Measurements from ENCODE around the gene C15orf62.

The C15orf62 gene

GRCh38 chr15:40744815-40745152, 25.0 kb upstream of the C15orf62 start:
- Histone ChIP-seq H3K9me3 (ENCODE audit: insufficient read depth, low read length) (no peaks in the 10 kb centered on the region), H4K20me1 (ENCODE audit: insufficient read depth, low read length) (no peaks in the 10 kb centered on the region), H3K36me3 (replicated peaks; ENCODE audit: low read depth, low read length) (peaks cover 34% of the 10 kb centered on the region), H3K4me2 (ENCODE audit: low read length) (no peak overlapping the region), H3K27ac (ENCODE audit: low read length) (no peak overlapping the region), H3K27me3 (ENCODE audit: low read depth, low read length) (no peaks in the 10 kb centered on the region), H3K79me2 (ENCODE audit: low read length) (no peaks in the 10 kb centered on the region), H3K4me1 (ENCODE audit: low read length) (peaks cover 24% of the 10 kb centered on the region), H3K4me3 (ENCODE audit: low read length) (no peak overlapping the region), H3K9ac (ENCODE audit: low read length) (no peak overlapping the region), H2AFZ (ENCODE audit: low read depth, low read length) (no peak overlapping the region)
- TF ChIP-seq CTCF (IDR thresholded peaks at IDR 0.05; ENCODE audit: low read depth, low read length) (no peak), EZH2phosphoT487 (IDR thresholded peaks at IDR 0.05; ENCODE audit: low read depth) (no peak)

GRCh38 chr15:40746916-40747418, 22.8 kb upstream of the C15orf62 start:
- H3K79me2 ChIP-seq (ENCODE audit: low read length): peaks cover 8% of the 10 kb centered on the region
- H3K9ac ChIP-seq (ENCODE audit: low read length): no peak overlapping the region
- H3K9me3 ChIP-seq (ENCODE audit: insufficient read depth, low read length): no peaks in the 10 kb centered on the region
- no peaks in the 10 kb centered on the region for H3K27me3 ChIP-seq (ENCODE audit: low read depth, low read length)
- no peak overlapping the region for H3K27ac ChIP-seq (ENCODE audit: low read length)
- H3K4me2 ChIP-seq (ENCODE audit: low read length): no peak overlapping the region
- no peak overlapping the region for H3K4me3 ChIP-seq (ENCODE audit: low read length)
- no peak overlapping the region for H2AFZ ChIP-seq (ENCODE audit: low read depth, low read length)
- H3K36me3 ChIP-seq (replicated peaks; ENCODE audit: low read depth, low read length): peaks cover 46% of the 10 kb centered on the region
- no peaks in the 10 kb centered on the region for H4K20me1 ChIP-seq (ENCODE audit: insufficient read depth, low read length)
- H3K4me1 ChIP-seq (ENCODE audit: low read length): peaks cover 24% of the 10 kb centered on the region
- no peak for TF ChIP-seq CTCF (IDR thresholded peaks at IDR 0.05; ENCODE audit: low read depth, low read length)
- TF ChIP-seq EZH2phosphoT487 (IDR thresholded peaks at IDR 0.05; ENCODE audit: low read depth): no peak

GRCh38 chr15:40747685-40748631, 21.8 kb upstream of the C15orf62 start:
- Histone ChIP-seq H4K20me1 (ENCODE audit: insufficient read depth, low read length) (no peaks in the 10 kb centered on the region), H3K9ac (ENCODE audit: low read length) (no peak overlapping the region), H3K27ac (ENCODE audit: low read length) (no peak overlapping the region), H3K4me2 (ENCODE audit: low read length) (no peak overlapping the region), H3K27me3 (ENCODE audit: low read depth, low read length) (no peaks in the 10 kb centered on the region), H2AFZ (ENCODE audit: low read depth, low read length) (no peak overlapping the region), H3K36me3 (replicated peaks; ENCODE audit: low read depth, low read length) (peaks cover 47% of the 10 kb centered on the region), H3K4me1 (ENCODE audit: low read length) (peaks cover 24% of the 10 kb centered on the region), H3K9me3 (ENCODE audit: insufficient read depth, low read length) (no peaks in the 10 kb centered on the region), H3K4me3 (ENCODE audit: low read length) (no peak overlapping the region), H3K79me2 (ENCODE audit: low read length) (peaks cover 18% of the 10 kb centered on the region)
- no peak for TF ChIP-seq EZH2phosphoT487 (IDR thresholded peaks at IDR 0.05; ENCODE audit: low read depth)

- peaks cover 29% of the 10 kb centered on the region for H3K79me2 ChIP-seq (ENCODE audit: low read length)
- TF ChIP-seq CTCF (IDR thresholded peaks at IDR 0.05; ENCODE audit: low read depth, low read length) (no peak), EZH2phosphoT487 (IDR thresholded peaks at IDR 0.05; ENCODE audit: low read depth) (no peak)
- H3K4me1 ChIP-seq (ENCODE audit: low read length): peaks cover 22% of the 10 kb centered on the region
- no peaks in the 10 kb centered on the region for H3K27me3 ChIP-seq (ENCODE audit: low read depth, low read length)
- H3K9me3 ChIP-seq (ENCODE audit: insufficient read depth, low read length): no peaks in the 10 kb centered on the region
- no peak overlapping the region for H3K4me3 ChIP-seq (ENCODE audit: low read length)
- no peaks in the 10 kb centered on the region for H4K20me1 ChIP-seq (ENCODE audit: insufficient read depth, low read length)
- H3K27ac ChIP-seq (ENCODE audit: low read length): no peak overlapping the region
- H3K36me3 ChIP-seq (replicated peaks; ENCODE audit: low read depth, low read length): peaks cover 39% of the 10 kb centered on the region
- H3K9ac ChIP-seq (ENCODE audit: low read length): no peak overlapping the region
- H2AFZ ChIP-seq (ENCODE audit: low read depth, low read length): no peak overlapping the region
- no peak overlapping the region for H3K4me2 ChIP-seq (ENCODE audit: low read length)
These were observed 20.6 kb upstream of the C15orf62 start for GRCh38 chr15:40749151-40749630.
